ENCODE results near the gene TCEA2.

TCEA2 gene

GRCh38 chr20:64062596-64063388 lies at the start of gene TCEA2:
Gene TCEA2, plus strand, starts transcription at chr20:64063198. Its CDS starts 115 bp downstream, at chr20:64063313.
- peak; percentile 53 for DNase-seq

GRCh38 chr20:64015635-64016034 lies 47.4 kb upstream of the TCEA2 start:
- DNase-seq = no peak

DNA sequence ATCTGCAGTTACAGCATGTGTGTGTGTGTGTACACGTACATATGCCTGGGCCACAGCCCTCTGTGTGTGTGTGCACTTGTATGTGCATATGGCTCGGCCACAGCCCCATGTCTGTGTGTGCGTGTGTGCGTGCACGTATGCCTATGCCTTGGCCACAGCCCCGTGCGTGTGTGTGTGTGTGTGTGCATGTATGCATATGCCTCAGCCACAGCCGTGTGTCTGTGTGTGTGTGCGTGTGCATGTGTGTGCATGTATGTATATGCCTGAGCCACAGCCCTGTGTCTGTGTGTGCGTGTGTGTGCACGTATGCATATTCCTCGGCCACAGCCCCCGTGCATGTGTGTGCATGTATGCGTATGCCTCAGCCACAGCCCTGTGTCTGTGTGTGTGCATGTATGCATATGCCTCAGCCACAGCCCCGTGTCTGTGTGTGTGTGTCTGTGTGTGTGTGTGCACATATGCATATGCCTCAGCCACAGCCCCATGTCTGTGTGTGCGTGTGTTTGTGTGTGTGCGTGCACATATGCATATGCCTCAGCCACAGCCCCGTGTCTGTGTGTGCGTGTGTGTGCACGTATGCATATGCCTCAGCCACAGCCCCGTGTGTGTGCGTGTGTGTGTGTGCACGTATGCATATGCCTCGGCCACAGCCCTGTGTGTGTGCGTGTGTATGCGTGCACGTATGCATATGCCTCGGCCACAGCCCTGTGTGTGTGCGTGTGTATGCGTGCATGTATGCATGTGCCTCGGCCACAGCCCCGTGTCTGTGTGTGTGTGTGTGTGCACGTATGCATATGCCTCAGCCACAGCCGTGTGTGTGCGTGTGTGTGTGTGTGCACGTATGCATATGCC lies 41.6 kb upstream of the TCEA2 start:
- DNase-seq = no peak

GRCh38 chr20:64022671-64023360 lies 40.2 kb upstream of the TCEA2 start:
- no peak for DNase-seq

DNA sequence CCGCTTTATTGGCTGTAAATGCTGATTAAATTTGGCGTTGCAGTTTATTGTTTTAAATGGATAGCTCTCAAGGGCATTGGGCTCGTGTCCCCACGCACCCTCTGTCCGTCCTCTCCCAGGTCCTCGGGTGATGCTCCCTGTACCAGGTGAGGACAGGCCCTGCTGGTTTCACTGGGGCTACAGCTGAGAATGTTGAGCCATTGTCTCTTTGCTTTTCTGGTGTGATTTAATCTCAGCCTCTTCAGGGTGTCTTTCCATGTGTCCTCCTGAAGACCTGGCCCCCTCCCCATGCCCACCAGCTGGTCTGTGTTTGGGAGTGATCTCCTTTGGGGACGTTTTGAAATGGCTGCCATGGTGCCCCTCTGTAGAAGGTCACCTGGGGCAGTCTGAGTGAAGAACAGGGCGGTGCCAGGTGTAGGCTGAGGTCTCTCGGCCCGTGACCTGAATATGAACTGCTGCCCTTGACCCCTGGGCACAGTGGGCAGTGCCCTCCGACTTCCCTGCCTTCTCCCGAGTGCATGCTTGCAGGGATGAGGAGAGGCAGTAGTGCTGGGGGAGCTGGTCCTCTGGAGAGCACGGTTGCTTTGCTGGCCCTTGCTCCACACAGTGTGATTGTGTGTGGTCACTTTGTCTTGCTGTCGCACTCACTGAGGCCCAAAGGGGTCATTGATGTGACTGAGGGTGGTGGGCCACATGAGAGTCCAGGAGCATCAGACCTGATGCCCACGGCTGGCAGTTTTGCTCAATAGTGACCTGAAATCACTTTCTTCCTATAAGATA lies 39.4 kb upstream of the TCEA2 start:
- no peak for DNase-seq

- no peak for DNase-seq
Observed at GRCh38 chr20:64024141-64024990, 38.6 kb upstream of the TCEA2 start.

GRCh38 chr20:64025101-64025825 lies 37.7 kb upstream of the TCEA2 start:
- no peak for DNase-seq

GRCh38 chr20:64025826-64026412 lies 37.1 kb upstream of the TCEA2 start:
- DNase-seq = no peak

DNA sequence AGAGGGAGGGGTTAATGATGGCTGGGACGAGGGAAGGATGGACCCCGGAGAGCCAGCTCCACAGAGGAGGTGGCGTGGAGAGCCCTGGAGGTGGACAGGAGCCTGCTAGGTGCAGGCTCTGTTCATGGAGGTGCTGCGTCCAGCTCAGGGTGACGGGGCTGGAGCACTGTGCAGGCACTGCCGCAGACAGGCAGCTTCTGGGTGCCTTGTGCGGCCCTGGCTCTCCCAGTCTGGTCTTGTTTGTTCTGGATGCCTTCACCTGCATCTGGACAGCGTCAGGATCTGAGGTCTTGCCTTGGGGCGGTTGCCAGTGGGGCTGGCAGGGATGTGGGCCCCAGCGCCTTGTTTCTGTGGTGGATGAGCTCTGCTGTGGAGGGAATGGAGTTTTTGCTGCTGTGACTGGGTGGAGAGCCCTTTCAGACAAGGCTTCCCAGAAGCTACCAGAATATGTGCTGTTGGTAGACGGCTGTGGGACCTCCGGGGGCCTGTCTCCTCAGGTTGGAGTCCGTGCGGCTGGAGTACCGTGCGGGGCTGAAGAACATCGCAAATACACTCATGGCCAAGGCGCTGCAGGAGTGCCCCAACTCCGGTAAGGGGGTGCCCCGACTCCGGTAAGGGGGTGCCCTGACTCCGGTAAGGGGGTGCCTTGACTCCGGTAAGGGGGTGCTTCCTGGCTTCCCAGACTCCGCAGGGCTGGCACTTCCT lies 34.9 kb upstream of the TCEA2 start:
- DNase-seq = no peak

- DNase-seq = no peak
Observed at GRCh38 chr20:64029293-64030117, 33.5 kb upstream of the TCEA2 start.

GRCh38 chr20:64030371-64031134 lies 32.4 kb upstream of the TCEA2 start:
- no peak for DNase-seq

- no peak for DNase-seq
Observed at GRCh38 chr20:64031822-64032314, 31.1 kb upstream of the TCEA2 start.

GRCh38 chr20:64032706-64033624 lies 30.0 kb upstream of the TCEA2 start:
- DNase-seq = no peak

DNA sequence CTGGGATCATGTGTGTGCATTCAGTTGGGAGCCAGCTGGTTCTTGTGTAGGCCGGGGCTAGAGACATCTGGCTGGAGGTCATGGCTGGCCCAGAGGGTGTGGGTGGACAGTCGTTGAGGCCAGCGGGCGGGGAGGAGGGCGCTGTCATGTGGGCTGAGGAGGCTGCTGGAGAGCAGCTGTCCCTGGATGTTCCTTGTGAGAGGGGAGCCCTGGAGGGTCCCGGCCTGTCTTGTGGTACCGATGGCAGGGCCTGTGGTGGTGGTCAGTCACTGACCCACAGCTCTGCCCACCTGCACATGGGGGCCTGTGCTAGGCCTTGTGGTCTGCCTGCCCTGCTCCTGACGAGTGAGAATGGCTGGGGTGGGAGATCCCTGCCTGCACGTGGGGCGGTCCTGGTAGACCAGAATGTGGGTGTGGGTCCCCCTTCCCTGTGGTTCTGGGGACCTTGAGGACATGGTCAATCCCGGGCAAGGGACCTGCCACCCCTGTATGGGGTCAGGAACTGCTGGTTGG lies 29.0 kb upstream of the TCEA2 start:
- DNase-seq = no peak

GRCh38 chr20:64035066-64035932 lies 27.7 kb upstream of the TCEA2 start:
- no peak for DNase-seq

GRCh38 chr20:64035933-64036345 lies 27.1 kb upstream of the TCEA2 start, which contains the start of gene C20orf204:
Gene C20orf204, plus strand, starts transcription at chr20:64036182. Its CDS starts 142 bp downstream, at chr20:64036324.
- DNase-seq = no peak
